ENCODE measurements around the gene CERS3.

GRCh38 chr15:100439514-100439913, 89.2 kb downstream of the CERS3 start:
- TF ChIP-seq POLR2AphosphoS5 (IDR thresholded peaks at IDR 0.05; ENCODE audit: borderline replicate concordance, low read depth, low read length) (no peak), EZH2 (IDR thresholded peaks at IDR 0.05) (no peak)
